CD4-positive, alpha-beta T cell (primary cell): ENCODE measurements around the gene STC2. TPM values are rescaled to one million over a fixed set of nuclear protein-coding genes. Genes with fewer than 3 reads are reported as not detected.

ENCODE experiments used
- ATAC-seq: fragments of 200-7000 bp; cut with Tn5 transposase; one replicate; pipeline ENCODE4 v1.10.0; 2022; ENCODE audit warnings: mild to moderate bottlenecking; ENCODE audit not compliant: poor library complexity
- CTCF ChIA-PET: fragments of 350-600 bp; sonication (Branson Sonifier 250); formaldehyde crosslinking; loops from one replicate; lab custom pipeline; 2021; ENCODE audit warnings: antibody characterized with exemption, inconsistent platforms; lab: Charles Lee
- POLR2A ChIA-PET: fragments of 350-600 bp; sonication (Branson Sonifier 250); formaldehyde crosslinking; loops from one replicate; lab custom pipeline; 2021; ENCODE audit warnings: antibody characterized with exemption, inconsistent platforms; lab: Charles Lee
- DNase-seq, 14 experiments: peaks; one replicate each; pipeline ENCODE4 v3.0.0-alpha.2; 2013 to 2020; ENCODE audit warnings: mixed read lengths in 2 of 14
- H3K27ac ChIP-seq, 2 donors: one replicate each; pipeline versions ENCODE4 v1.5.1 to v1.7.0; 2013; ENCODE audit warnings: low read length in 2 of 2, low read depth in 1 of 2, mild to moderate bottlenecking in 1 of 2
- H3K27me3 ChIP-seq, 2 experiments: 1 replicate in 1 of 2; 2 replicates in 1 of 2; pipeline versions ENCODE4 v1.6.1 to v1.7.0; 2013; ENCODE audit warnings: low read length in 2 of 2, control low read depth in 1 of 2, mild to moderate bottlenecking in 1 of 2, moderate library complexity in 1 of 2; ENCODE audit not compliant: insufficient read depth in 2 of 2, control insufficient read depth in 1 of 2
- H3K36me3 ChIP-seq: one replicate; pipeline ENCODE4 v1.6.1; 2013; ENCODE audit warnings: low read length, control low read depth; ENCODE audit not compliant: insufficient read depth
- H3K4me1 ChIP-seq: one replicate; pipeline ENCODE4 v1.6.1; 2013; ENCODE audit warnings: low read length, control low read depth; ENCODE audit not compliant: insufficient read depth
- H3K4me3 ChIP-seq: one replicate; pipeline ENCODE4 v1.5.1; 2013; ENCODE audit warnings: mild to moderate bottlenecking, low read length, moderate library complexity
- H3K9me3 ChIP-seq, 2 experiments: 1 replicate in 1 of 2; 2 replicates in 1 of 2; pipeline versions ENCODE4 v1.6.1 to v1.7.0; 2013; ENCODE audit warnings: low read length in 2 of 2, mild to moderate bottlenecking in 2 of 2, control low read depth in 1 of 2, moderate library complexity in 1 of 2; ENCODE audit not compliant: control insufficient read depth in 1 of 2, insufficient read depth in 1 of 2
- H3K27ac Mint-ChIP-seq: one replicate; pipeline ENCODE4 v1.8.0; 2020; ENCODE audit warnings: mixed read lengths
- H3K27me3 Mint-ChIP-seq: one replicate; pipeline ENCODE4 v1.8.0; 2021; ENCODE audit warnings: mixed read lengths
- H3K36me3 Mint-ChIP-seq: one replicate; pipeline ENCODE4 v1.8.0; 2021; ENCODE audit warnings: low read depth, mixed read lengths
- H3K4me1 Mint-ChIP-seq: one replicate; pipeline ENCODE4 v1.8.0; 2021; ENCODE audit warnings: low read depth, mixed read lengths
- H3K4me3 Mint-ChIP-seq: one replicate; pipeline ENCODE4 v1.8.0; 2020; ENCODE audit warnings: mild to moderate bottlenecking, mixed read lengths
- H3K9me3 Mint-ChIP-seq: one replicate; pipeline ENCODE4 v1.8.0; 2020; ENCODE audit warnings: mixed read lengths
- intact Hi-C, 2 experiments: fragments of 100-400 bp; cut with DNase I in 1 of 2; cut with micrococcal nuclease in 1 of 2; formaldehyde crosslinking; loops; one replicate each; pipeline versions ENCODE4 v1.15.1 to v1.9.0; 2023 to 2025; cut with DNase I, micrococcal nuclease
- total RNA-seq, 174 experiments: library from RNA in 2 of 174; stranded (reverse) in 2 of 174; gene quantifications; one replicate each; pipeline ENCODE4 v1.2.3 and lab custom pipeline; 2021 to 2026
- TF ChIP-seq, protein P1 (sequence below): fragments of 200-600 bp; IDR thresholded peaks from one replicate; pipeline ENCODE4 v1.8.0; 2022; ENCODE audit warnings: antibody characterized with exemption, mild to moderate bottlenecking

STC2 gene
- total RNA-seq, 2 experiments from 2014 or later: not detected

DNA sequence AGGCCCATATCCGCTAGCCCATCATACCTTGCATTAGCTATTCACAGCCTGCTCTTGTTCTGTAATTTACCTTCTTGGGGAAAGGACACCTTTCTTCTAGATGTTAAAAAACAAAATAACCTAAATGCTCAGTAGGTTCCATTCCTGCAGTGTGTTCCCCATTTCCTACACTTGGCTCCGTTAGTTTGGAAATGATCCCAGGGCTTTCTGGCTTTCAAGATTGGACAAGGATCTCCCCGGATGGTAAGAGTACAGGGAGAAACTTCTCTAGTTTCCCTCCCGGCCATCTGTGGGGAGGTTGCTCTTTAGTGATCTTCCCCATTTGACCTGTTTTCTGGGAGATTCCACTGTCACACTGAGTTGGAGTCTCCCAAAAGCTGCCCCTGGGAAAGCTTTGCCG lies 27.3 kb upstream of the STC2 start:
- no peaks in the 10 kb centered on the region for H3K4me1 Mint-ChIP-seq
- Histone ChIP-seq H3K9me3 (peaks cover 0 to 3% of the 10 kb centered on the region in 2 experiments), H3K4me1 (no peaks in the 10 kb centered on the region), H3K27me3 (peaks cover 0 to 11% of the 10 kb centered on the region in 2 experiments), H3K36me3 (no peaks in the 10 kb centered on the region), H3K4me3 (no peak overlapping the region), H3K27ac (no peak overlapping the region)
- no peak overlapping the region for H3K27ac Mint-ChIP-seq
- no peaks in the 10 kb centered on the region for H3K36me3 Mint-ChIP-seq
- ATAC-seq (no peak), DNase-seq (no peak)
- TF ChIP-seq, protein P1, sequence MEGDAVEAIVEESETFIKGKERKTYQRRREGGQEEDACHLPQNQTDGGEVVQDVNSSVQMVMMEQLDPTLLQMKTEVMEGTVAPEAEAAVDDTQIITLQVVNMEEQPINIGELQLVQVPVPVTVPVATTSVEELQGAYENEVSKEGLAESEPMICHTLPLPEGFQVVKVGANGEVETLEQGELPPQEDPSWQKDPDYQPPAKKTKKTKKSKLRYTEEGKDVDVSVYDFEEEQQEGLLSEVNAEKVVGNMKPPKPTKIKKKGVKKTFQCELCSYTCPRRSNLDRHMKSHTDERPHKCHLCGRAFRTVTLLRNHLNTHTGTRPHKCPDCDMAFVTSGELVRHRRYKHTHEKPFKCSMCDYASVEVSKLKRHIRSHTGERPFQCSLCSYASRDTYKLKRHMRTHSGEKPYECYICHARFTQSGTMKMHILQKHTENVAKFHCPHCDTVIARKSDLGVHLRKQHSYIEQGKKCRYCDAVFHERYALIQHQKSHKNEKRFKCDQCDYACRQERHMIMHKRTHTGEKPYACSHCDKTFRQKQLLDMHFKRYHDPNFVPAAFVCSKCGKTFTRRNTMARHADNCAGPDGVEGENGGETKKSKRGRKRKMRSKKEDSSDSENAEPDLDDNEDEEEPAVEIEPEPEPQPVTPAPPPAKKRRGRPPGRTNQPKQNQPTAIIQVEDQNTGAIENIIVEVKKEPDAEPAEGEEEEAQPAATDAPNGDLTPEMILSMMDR: no peak
- H3K4me3 Mint-ChIP-seq: no peak overlapping the region
- H3K27me3 Mint-ChIP-seq: peaks cover 32% of the 10 kb centered on the region
- intact Hi-C loops: no loop called here
- ChIA-PET POLR2A (no interaction called here), CTCF (no interaction called here)
- H3K9me3 Mint-ChIP-seq: no peaks in the 10 kb centered on the region

- POLR2A ChIA-PET: no interaction called here
- Mint-ChIP-seq H3K4me1 (no peaks in the 10 kb centered on the region), H3K9me3 (no peaks in the 10 kb centered on the region), H3K4me3 (no peak overlapping the region), H3K36me3 (no peaks in the 10 kb centered on the region), H3K27ac (no peak overlapping the region), H3K27me3 (peaks cover 36% of the 10 kb centered on the region)
- peaks cover 0 to 3% of the 10 kb centered on the region in 2 experiments for H3K9me3 ChIP-seq
- H3K4me3 ChIP-seq: no peak overlapping the region
- TF ChIP-seq, protein P1: no peak
- intact Hi-C loops: no loop called here
- no peak for DNase-seq
- H3K27ac ChIP-seq: no peak overlapping the region
- no peaks in the 10 kb centered on the region for H3K36me3 ChIP-seq
- no peak for ATAC-seq
- peaks cover 0 to 11% of the 10 kb centered on the region in 2 experiments for H3K27me3 ChIP-seq
- CTCF ChIA-PET: no interaction called here
- no peaks in the 10 kb centered on the region for H3K4me1 ChIP-seq
Observed at GRCh38 chr5:173354645-173355044, 26.4 kb upstream of the STC2 start.

- Histone ChIP-seq H3K4me1 (no peaks in the 10 kb centered on the region), H3K9me3 (peaks cover 0 to 3% of the 10 kb centered on the region in 2 experiments), H3K36me3 (no peaks in the 10 kb centered on the region), H3K4me3 (no peak overlapping the region), H3K27ac (no peak overlapping the region), H3K27me3 (peaks cover 0 to 11% of the 10 kb centered on the region in 2 experiments)
- H3K9me3 Mint-ChIP-seq: no peaks in the 10 kb centered on the region
- no peak for ATAC-seq
- H3K36me3 Mint-ChIP-seq: no peaks in the 10 kb centered on the region
- peaks cover 34% of the 10 kb centered on the region for H3K27me3 Mint-ChIP-seq
- intact Hi-C loops: no loop called here
- H3K4me1 Mint-ChIP-seq: no peaks in the 10 kb centered on the region
- TF ChIP-seq, protein P1: no peak
- DNase-seq: no peak
- H3K4me3 Mint-ChIP-seq: no peak overlapping the region
- H3K27ac Mint-ChIP-seq: no peak overlapping the region
- ChIA-PET CTCF (no interaction called here), POLR2A (no interaction called here)
Observed at GRCh38 chr5:173352366-173353349, 24.4 kb upstream of the STC2 start.
